Neural progenitor cell (in vitro differentiated cells): ENCODE results near the gene PRDM2.

Source experiments
- EZH2 ChIP-seq: fragments of 200-600 bp; sonication (generic); IDR thresholded peaks from 2 replicates; pipeline ENCODE4 v1.6.1; 2017; ENCODE audit warnings: antibody characterized with exemption, mild to moderate bottlenecking, moderate library complexity
- TF ChIP-seq, protein P1 (sequence below): fragments of 200-600 bp; sonication (generic); IDR thresholded peaks from 2 replicates; pipeline ENCODE4 v1.5.1; 2017; ENCODE audit warnings: antibody characterized with exemption, mild to moderate bottlenecking

DNA sequence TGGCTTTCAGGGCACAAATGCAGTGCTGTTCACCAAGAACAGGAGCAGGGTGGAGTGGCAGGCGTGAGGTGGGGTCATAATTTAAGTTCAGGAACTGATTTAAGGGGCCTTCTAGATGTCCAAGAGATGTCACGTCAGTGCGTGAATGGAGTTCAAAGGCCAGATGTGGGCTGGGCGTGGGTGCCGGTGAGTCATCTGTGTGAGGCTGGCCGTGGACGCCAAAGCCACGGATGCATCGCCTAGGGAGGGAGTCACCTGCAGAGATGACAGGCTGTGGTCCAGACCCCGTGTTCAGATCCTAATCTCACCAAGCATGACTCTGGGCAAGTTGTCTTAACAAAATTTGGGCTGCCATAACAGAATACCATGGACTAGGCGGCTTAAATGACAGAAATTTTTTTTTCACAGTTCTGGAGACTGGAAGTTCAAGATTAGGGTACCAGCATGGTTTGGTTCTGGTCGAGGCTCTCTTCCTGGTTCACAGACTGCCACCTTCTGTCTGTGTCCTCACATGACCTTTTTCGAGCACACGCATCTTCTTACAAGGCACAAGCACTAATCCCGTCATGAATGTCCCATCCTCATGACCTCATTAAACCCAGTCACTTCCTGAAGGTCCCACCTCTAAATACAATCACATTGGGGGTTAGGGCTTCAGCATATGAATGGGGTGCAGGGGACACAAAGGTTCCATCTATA, 109.6 kb downstream of the PRDM2 start:
- no peak for TF ChIP-seq EZH2
- TF ChIP-seq, protein P1, sequence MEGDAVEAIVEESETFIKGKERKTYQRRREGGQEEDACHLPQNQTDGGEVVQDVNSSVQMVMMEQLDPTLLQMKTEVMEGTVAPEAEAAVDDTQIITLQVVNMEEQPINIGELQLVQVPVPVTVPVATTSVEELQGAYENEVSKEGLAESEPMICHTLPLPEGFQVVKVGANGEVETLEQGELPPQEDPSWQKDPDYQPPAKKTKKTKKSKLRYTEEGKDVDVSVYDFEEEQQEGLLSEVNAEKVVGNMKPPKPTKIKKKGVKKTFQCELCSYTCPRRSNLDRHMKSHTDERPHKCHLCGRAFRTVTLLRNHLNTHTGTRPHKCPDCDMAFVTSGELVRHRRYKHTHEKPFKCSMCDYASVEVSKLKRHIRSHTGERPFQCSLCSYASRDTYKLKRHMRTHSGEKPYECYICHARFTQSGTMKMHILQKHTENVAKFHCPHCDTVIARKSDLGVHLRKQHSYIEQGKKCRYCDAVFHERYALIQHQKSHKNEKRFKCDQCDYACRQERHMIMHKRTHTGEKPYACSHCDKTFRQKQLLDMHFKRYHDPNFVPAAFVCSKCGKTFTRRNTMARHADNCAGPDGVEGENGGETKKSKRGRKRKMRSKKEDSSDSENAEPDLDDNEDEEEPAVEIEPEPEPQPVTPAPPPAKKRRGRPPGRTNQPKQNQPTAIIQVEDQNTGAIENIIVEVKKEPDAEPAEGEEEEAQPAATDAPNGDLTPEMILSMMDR = no peak
